GM10266 (cell line): ENCODE measurements around the gene EPHA1.

Source experiments
- DNase-seq: peaks from one replicate; pipeline ENCODE4 v3.0.0; 2012; ENCODE audit errors: extremely low spot score
- TF ChIP-seq, protein P1 (sequence below): IDR thresholded peaks from 2 replicates; pipeline ENCODE4 v1.5.1; 2012; ENCODE audit warnings: mild to moderate bottlenecking, low read depth; ENCODE audit not compliant: control insufficient read depth, insufficient read depth; ENCODE audit errors: missing control alignments

Gene EPHA1

GRCh38 chr7:143381427-143382125, 27.1 kb downstream of the EPHA1 start:
- DNase-seq: no peak
- TF ChIP-seq, protein P1, sequence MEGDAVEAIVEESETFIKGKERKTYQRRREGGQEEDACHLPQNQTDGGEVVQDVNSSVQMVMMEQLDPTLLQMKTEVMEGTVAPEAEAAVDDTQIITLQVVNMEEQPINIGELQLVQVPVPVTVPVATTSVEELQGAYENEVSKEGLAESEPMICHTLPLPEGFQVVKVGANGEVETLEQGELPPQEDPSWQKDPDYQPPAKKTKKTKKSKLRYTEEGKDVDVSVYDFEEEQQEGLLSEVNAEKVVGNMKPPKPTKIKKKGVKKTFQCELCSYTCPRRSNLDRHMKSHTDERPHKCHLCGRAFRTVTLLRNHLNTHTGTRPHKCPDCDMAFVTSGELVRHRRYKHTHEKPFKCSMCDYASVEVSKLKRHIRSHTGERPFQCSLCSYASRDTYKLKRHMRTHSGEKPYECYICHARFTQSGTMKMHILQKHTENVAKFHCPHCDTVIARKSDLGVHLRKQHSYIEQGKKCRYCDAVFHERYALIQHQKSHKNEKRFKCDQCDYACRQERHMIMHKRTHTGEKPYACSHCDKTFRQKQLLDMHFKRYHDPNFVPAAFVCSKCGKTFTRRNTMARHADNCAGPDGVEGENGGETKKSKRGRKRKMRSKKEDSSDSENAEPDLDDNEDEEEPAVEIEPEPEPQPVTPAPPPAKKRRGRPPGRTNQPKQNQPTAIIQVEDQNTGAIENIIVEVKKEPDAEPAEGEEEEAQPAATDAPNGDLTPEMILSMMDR: no peak

- TF ChIP-seq, protein P1: no peak
- DNase-seq: peak; percentile 97
These were observed 27.8 kb downstream of the EPHA1 start, which contains the start of gene ZYX for GRCh38 chr7:143380646-143381426. Gene ZYX, plus strand, starts transcription at chr7:143381345. Its CDS starts 227 bp downstream, at chr7:143381572.

GRCh38 chr7:143380260-143380645, 28.4 kb downstream of the EPHA1 start:
- TF ChIP-seq, protein P1: peak; percentile 89
- DNase-seq: peak; percentile 88

DNA sequence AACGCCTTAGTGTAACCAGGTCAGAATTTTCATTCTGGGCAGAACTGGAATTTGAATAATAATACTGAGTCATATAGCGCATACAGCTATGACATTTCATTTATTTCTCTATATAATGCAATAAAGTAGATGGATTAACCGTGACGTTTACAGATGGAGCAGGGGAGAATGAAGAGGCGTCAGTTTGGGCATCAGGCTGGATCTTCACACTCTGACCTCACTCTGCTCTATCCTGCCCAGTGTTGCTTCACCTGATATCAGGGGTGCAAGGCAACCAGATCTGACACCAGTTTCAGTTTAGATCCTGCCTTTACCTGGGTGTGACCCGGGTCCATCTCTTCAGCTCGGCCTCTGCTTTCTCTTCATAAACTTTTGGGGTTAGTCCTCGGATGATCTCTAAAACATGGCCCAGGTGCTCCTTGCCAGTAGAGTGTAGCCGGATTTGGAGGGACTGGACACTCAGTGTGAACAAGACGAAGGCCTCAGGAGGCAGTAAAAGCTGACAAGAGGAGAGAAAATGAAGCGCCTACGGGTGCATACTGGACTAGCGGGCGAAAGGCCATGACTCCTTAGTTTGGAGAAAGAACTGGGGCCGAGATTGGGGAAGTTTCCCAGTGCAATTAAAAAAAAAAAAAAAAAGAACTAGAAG, 28.9 kb downstream of the EPHA1 start:
- TF ChIP-seq, protein P1: no peak

DNA sequence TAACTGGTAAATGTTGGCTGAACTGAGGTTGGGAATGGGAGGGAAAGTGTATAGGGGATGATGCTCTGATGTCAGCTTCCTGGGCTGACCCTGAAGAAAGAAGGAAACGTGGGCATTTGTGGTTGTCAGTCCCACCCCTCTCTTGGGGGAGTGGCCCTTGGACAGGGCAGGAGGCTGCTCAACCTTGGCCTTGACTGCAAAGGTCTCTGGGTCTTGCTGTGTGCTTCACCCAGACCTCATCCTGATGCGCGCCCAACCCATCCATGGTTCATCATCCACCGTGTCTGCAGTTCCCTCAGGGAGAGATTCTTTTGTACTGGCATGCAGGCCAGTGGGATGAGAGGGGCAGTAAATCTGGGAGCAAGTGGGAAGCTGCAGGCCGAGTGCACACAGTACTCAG, 32.3 kb downstream of the EPHA1 start:
- TF ChIP-seq, protein P1: no peak
- no peak for DNase-seq

More for the DNA sequence above, 28.9 kb downstream of the EPHA1 start:
- no peak for DNase-seq

- DNase-seq: no peak
- TF ChIP-seq, protein P1: no peak
These were observed 33.2 kb downstream of the EPHA1 start for GRCh38 chr7:143375298-143376034.
